ENCODE results near the gene SEC23B.
"Not testable (repeated sequence)": the region's sequence is repeated elsewhere in the genome, so short reads cannot be mapped to it uniquely, and the experiment has no call there.

The SEC23B gene

DNA sequence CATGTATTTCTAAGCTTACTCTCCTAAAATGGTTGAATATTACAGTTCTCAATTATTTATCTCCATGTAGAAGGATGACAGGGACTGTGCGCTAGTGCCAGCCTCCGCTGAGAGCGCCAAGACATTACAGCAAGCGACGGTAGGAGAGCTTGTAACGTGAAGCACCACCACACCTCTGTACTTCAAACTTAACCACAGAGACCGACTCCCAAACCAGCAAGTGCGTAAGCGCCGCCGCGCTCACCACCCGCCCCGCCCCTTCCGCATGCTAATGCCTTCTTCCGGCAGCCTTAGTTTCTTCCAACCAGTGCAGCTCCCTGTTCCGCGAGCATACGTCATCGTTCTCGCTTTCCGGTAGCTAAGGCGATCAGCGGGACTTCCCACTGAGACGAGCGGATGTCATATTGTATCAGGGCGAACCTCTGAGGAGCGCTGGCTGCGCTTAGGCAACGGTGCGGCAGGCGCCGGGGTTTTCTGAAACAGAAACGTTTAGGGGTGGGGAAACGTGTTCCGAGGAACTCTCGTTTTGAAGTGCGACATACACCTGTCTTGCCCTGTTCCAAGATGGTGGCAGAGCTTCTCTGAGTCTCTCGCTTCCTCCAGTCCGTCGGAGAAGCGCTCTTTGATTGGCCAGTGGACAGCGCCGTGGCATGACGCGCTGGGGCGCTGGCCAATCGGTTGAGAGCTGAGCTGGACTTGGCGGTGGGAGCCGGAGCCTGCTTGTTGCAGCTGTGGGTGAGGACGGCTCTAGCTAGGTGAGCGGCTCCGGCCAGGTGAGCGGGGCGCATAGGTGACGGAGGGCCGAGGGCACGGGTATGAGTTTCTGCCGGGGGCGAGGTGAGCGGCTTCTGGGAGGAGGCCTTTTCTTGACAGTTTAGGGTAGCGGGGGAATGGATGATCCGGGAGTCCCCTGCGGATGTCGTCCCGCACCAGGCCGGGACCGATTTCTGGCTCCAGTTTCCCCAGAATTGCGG, at the start of gene SEC23B:
Gene SEC23B (plus strand): TSS at position 723 of the 974 bp plus-strand sequence. CDS start 2,896 bp downstream, outside the sequence.
- DNase-seq = peak; percentile 92 to 96

DNA sequence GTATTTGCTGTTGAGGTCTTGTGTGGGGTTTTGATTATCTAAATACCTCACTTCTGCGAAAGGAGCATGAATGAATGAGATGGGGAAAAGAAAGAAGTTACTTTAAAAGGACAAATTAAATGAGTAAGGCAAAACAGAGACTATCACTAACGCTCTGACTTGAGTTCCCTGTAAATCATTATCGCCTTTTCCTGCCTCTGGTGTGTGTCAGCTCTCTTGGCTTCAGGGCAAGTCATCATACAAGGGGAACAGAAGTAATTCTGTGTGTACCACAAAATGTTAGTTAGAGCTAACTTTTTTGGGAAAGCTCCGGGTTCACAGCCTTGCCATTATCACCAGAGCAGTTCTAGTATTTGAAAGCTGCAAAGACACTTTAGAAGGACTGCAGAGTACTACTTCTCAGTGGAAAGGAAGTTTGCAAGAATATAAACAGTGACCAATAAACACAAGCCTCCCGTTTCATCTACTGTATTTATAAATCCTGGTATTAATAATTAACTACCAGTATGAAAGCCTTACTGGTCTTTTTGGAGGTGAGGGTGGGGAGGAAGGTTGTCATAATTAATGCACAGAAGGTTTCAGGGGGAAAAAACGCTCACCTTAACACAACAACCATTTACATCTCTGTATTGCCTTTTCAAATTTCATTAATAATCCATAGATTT, 42.1 kb upstream of the SEC23B start:
- no peak for DNase-seq

DNA sequence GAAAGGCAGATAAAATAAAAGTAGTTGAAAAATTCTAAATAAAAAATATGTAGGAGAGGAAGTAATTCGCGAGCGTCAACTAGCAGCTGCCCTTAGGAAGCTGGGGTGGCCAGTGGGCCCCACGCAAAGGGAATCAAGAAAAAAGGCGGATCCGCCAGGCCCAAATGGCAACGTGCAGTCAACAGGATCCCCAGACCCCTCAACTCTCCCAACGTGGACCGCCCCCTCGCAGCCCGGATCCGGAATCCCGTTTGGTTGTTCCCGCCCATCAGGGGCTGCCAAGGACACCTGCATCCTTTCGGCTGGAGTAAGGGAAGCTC, 41.2 kb upstream of the SEC23B start:
- no peak for DNase-seq

DNA sequence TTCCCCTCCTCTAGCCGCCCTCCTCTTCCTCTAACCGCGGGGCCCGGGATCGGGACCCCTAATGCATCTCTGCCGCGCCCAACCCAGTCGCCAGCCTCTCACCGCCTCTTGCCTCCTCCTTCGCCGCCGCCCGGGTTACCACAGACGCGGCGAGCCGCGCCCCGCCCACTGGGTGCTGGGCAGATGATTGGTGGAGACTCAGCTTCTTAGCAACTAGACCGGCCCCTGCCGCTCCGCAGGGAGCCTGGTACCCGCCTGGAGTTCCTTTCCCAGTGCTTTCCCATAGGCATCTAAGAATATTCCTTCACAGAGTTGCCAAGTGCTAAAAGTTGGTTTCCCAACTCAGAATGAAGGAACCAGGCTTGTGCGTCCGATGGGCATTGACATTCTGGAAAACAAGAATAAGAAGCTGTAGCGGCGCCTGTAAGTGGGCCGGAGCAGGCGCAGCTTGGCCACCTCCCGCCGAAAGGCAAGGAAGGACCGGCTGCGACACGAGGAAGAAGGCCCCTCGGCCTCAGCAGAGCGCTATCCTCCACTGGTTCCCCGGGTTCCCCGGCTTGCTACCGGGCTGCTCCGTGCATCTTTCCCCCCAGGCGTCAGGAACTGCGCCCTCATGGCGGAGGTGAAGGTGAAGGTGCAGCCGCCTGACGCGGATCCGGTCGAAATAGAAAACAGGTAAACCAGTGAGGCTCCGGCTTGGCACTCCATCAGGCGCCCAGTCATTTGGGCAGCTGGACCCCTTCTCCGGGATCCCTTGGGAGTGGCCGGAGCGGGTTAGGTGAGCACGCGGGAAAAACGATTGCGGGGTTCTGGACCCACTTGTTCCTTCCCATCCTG, 40.6 kb upstream of the SEC23B start, which contains the start of the genes DZANK1 and POLR3F:
Gene DZANK1 (minus strand): TSS at position 137 of the 837 bp plus-strand sequence. CDS start 1,672 bp downstream, outside the sequence.
Gene POLR3F (plus strand): TSS at position 497 of the 837 bp plus-strand sequence. CDS start 117 bp downstream, at position 614.
- DNase-seq = peak; percentile 91

DNA sequence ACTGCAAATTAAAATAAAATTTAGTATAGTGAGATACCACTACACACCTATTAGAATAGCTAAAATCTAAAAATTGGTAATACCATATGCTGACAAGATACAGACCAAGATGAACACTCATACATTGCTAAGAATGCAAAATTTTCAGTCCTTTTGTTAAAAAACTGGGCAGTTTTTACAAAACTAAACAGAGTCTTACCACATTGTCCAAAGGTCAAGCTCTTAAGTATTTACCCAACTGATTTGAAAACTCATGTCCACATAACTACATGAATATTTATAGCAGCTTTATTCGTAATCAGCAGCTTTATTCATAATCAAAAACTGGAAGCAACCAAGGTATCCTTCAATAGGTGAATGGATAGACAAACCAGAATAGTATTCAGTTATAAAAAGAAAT, 30.5 kb upstream of the SEC23B start:
- DNase-seq = no peak

DNA sequence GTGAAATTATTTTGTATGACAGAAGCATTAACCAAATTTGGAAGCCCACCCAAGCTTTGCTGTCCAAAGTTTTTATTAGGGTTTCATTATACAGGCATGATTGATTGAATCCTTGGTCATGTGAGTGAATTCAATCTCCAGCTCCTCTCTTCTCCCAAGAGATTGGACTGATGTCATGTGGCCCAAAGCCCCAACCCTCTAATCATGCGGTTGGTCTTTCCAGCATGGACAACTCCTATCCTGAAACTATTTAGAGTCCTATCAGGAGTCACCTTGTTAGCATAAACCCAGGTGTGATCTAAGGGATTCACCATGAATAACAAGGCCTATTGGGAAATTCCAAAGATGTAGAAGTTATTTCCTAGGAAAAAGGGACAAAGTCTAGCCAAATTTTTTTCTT, 29.9 kb upstream of the SEC23B start:
- DNase-seq = no peak

DNA sequence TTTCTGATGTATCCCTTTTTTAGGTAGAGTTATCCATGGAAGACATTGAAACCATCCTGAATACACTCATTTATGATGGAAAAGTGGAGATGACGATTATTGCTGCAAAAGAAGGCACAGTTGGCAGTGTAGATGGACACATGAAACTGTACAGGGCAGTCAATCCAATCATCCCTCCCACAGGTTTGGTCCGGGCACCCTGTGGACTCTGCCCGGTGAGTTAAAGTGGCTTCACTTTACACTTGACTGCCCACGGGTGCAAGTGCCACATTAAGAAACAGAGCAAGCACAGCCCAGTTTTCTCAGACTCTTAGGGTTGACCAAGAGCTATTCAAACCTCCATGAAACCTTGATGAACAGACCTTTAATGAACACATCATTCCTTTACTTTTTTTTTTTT, 26.1 kb upstream of the SEC23B start:
- no peak for DNase-seq

DNA sequence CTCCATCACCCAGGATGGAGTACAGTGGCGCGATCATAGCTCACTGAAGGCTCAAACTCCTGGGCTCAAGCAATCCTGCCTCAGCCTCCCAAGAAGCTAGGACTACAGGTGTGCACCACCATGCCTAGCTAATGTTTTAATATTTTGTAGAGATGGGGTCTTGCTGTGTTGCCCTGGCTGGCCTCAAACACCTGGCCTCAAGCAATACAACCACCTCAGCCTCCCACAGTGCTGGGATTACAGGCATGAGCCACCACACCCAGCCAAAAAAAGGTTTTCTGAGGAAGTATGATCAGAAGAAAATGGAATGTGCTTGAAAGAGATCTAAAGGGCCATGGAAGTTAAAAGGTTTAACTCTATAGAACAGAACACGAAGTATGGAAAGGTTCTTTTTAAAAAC, 19.4 kb upstream of the SEC23B start:
- no peak for DNase-seq

DNA sequence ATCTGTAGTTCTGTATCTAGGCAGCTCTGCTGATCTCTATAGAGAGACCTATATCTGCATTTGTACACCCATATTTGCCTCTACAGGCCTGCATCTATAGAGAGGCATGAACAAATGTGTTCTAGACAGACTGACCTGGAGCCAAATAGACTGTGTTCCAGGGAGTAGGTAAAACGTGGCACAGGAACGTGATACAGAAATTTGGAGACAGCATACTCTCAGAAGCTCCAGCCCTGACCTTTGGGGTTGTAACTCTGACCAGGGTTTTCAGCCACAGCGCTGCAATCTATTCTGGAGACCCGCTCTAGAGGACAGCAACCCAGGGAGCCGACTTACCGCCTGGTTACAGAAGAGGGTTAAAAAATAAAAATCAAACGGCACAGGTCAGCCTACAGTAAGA, 11.7 kb upstream of the SEC23B start:
- DNase-seq = no peak

DNA sequence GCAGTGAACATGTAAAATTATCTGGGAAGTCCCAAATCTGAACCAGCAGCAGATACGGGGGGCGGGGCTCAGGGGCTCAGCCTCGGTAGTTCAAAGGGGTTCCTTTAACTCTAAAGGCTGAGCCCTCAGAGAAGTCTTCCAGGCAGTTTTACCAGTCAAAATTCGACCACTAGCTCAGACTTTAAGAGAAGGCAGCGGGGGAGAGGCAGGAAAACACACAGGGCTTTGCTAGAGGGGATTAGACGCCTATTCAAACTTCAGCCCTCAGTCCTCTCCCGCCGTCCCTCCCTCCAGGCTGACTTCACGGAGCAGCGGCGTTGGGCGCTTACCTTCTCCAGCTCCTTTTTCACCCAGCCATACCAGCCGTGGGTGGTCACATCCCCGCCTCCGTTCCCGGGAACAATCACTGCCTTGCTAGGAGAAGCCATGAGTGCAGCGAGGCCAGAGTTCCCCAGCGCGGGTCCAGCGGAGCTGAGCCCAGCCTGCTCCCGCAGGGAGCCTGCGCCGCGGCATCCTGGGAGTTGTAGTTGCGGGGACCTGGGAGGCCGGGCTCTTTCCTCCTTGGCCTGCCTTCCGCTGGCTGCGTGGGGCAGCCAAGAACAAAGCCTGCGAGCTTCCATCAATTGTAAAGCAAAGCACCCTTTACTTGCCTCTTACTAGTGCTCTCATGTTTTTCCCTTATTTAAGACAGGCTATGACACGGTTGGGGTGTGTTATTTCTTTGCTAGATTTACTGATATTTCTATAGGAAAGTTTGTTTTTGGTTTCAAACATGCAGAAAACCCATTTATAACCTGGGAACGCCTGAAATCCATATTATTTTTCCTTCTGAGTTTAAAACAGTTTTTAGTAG, 10.8 kb upstream of the SEC23B start, which contains the start of gene RBBP9:
Gene RBBP9 (minus strand): TSS at position 486 of the 853 bp plus-strand sequence. CDS start 58 bp downstream, at position 428.
- peak; percentile 66 to 71 for DNase-seq

DNA sequence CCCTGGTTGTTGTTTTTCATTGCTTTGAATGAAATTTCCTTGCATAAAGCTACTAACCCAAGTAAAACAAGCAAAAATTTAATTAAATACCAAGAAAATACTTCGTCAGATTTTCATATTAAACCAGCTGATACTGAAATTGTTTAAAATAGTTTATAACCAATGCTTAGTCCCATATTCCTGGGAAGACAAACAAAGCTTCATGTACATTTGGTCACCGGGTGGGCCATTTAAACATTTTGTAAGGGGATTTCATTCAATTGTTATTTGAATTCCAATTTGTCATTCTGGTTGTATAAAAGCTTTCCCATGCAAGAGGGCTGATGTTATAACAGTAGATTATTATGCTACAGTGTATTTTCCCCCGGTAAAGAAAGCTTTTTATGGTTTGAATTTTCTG, 10.1 kb upstream of the SEC23B start:
- DNase-seq = no peak

DNA sequence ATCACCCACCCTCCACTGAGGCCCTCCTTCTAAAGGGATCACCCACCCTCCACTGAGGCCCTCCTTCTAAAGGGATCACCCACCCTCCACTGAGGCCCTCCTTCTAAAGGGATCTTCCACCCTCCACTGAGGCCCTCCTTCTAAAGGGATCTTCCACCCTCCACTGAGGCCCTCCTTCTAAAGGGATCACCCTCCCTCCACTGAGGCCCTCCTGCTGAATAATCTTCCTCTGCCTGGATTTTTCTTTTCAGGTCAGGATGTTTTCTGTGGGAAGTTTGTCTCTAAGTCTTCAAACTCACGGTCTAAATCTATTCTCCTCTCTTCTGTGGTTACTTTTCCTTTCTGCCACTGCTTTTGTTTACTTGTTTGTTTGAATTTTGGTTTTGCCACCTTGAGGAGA, 6.1 kb upstream of the SEC23B start:
- not testable (repeated sequence) for DNase-seq

DNA sequence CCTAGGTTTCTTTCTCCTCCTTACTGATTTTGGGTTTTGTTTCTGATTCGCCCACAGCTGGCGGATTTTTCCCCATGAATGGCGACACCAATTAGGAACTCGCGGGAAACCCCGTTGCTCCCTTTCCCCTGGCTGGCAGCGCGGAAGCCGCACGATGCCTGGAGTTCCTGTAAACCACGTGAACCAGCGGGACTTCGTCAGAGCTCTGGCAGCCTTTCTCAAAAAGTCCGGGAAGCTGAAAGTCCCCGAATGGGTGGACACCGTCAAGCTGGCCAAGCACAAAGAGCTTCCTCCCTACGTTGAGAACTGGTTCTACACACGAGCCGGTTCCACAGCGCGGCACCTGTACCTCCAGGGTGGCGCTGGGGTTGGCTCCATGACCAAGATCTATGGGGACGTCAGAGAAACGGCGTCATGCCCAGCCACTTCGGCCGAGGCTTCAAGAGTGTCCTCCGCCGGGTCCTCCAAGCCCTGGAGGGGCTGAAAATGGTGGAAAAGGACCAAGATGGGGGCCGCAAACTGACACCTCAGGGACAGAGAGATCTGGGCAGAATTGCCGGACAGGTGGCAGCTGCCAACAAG, 3.2 kb upstream of the SEC23B start:
- no peak for DNase-seq

DNA sequence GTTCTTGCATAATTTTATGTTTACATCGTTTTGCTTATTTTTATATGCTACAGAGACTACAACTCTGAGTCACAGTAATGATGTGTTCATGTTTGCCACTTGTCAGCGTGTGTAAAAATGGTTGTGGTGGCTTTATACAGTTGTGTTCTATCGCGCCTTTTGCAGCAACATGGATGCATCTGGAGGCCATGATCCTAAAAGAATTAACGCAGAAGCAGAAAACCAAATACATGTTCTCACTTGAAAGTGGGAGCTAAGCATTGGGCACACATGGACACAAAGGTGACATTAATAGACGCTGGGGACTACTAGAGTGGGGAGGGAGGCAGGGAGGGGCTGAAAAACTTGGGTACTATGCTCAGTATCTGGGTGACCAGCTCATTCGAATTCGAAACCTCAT, 996 bp upstream of the SEC23B start:
- no peak for DNase-seq

DNA sequence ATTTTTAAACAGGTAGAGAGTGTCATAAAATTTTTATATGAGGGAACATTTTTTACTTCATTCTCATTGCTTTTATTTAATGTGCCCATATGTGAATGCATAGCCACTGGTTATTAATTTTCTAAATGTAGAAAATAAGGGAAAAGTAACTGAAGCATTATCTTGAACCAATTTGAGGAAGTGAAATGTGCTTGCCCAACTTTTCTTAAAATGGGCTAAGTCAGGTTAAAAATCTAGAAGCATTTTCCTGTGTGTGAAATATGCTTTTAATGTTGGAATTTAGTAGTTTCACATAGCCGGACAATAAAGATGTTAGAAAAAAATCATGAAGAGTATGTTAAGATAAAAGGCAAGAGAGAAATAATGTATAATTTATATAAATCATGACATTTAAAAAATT, 3.8 kb downstream of the SEC23B start:
- DNase-seq = peak; percentile 60 to 63

DNA sequence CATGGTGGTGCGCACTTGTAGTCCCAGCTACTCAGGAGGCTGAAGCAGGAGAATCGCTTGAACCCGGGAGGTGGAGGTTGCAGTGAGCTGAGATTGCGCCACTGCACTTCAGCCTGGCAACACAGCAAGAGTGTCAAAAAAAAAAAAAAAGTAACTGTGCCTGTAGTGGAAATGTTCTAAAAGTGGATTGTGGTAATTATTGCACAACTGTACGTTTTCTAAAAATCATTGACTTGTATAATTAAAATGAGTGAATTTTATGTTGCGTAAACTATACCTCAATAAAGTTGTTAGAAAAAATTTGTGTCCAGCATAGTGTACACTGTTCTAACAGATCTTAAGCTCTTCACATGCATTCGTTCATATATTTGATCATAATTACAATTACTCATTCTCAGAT, 5.5 kb downstream of the SEC23B start:
- DNase-seq = peak; percentile 34 to 55

DNA sequence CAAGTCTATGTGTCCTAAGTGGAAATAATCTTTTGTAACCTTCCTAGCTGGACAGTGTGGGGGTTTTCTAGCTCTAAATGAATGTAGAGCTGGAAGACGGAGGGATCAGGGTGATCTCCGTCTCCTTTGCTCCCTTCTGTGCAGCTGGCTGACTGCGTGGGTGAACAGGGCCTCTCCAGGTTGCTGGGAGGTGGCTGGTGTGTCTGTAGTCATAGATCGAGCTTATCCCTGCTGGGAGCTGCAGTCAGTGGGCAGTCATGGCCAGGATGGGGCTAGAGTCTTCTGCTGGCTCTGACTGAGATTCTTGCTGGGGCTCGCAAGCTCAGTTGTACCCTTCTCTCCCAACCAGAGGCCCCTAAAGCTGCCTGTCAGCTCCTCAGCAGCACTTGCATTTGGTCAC, 6.4 kb downstream of the SEC23B start:
- DNase-seq = no peak

DNA sequence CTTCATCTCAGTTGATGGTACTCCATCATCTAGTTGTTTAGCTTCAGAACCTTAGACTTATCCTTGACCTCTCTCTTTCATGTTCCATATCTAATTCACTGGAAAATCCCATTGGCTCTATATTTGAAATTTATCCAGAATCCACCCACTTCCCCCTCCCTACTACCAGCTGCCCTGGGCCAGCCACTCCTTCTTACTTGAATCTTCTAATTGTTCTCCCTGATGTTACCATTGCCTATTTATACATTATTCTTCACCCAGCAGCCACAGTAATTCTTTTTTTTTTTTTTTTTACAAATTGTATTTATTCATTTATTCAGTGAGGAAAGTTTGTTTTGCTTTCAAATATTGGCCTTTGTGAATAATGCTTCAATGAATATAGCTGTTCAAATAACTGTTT, 8.2 kb downstream of the SEC23B start:
- DNase-seq = no peak

DNA sequence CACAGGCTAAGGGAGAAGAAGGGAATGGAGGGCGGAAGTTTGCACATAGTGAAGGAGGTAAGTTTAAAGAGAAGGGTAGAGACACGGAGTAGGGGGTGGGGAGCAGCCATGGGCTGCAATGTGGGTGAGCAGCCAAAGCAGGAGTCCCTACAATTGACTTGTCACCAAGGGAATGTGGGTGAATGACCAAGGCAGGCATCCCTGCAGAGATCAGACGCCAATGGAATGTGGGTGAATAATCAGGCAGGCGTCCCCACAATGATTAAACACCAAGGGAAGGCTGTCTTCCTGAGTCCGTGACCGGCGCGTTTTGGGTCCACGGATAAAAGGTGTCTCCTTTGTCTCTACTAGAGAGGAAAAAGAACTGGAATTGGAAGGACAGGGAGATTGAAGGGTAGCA, 14.3 kb downstream of the SEC23B start:
- not testable (repeated sequence) for DNase-seq

DNA sequence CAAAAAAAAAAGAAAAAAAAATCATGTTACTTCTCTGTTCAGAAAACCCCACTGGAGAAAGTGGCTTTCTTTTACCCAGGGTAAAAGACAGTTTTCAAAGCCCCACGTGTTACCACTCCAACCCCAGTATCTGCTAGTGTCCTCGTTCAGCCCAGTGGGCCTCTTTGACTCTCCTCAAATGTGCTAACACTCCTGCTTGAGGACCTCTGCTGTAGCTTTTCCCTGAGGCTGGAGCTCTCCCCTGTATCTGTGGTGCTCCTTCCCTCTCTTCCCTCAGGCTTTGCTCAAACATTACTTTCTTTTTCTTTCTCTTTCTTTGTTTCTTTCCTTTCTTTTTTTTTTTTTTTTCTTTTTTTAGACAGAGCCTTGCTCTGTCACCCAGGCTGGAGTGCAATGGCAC, 15.3 kb downstream of the SEC23B start:
- no peak for DNase-seq

DNA sequence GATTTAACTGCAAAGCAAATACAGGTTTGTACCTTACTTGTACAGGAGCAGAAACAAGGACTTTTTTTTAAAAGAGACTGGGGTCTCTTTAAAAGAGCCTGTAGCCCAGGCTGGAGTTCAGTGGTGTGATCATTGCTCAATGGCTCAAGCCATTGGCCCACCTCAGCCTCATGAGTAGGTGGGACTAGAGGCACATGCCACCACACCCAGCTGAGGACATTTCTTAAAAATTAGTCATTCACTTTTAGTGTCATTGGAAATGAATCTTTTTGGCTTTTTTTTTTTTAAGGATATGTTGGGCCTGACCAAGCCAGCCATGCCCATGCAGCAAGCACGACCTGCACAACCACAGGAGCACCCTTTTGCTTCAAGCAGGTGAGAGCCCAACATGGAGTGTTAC, 16.9 kb downstream of the SEC23B start:
- DNase-seq = no peak

DNA sequence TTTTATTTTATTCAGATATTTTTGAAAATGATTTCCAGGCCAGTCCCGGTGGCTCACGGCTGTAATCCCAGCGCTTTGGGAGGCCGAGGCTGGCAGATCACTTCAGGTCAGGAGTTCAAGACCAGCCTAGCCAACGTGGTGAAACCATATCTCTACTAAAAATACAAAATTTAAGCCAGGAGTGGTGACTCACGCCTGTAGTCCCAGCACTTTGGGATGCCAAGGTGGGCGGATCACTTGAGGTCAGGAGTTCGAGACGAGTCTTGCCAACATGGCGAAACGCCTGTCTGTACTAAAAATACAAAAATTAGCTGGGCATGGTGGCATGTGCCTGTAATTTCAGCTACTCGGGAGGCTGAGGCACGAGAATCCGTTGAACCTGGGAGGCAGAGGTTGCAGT, 19.0 kb downstream of the SEC23B start:
- DNase-seq = not testable (repeated sequence)
